ENCODE measurements around the gene SLC40A1.

The SLC40A1 gene

DNA sequence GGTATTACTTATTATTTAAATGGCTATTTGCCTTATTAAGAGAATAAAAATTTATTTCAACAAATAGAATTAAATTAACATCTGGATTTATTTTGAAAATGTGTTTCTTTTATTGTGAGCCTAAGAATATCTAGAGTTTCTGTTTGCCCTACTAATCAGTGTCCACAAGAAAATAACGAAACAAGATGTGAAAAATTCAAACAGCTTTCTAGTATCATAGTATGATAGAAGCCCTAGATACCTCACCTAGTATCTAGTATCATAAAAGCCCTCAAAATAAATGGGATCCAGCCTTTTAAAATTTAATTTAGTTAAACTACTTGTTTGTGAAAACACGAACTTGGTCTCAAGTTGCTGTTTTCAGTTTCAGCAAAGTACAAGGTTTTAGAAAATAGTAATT, 13.7 kb upstream of the SLC40A1 start:
- no peaks in the 10 kb centered on the region for H3K9me3 ChIP-seq (ENCODE audit: control insufficient read depth, low read depth, low read length)
- H3K9ac ChIP-seq (ENCODE audit: low read length), result no peak overlapping the region
- H3K27ac ChIP-seq (ENCODE audit: low read length), result no peak overlapping the region
- H3K4me1 ChIP-seq (ENCODE audit: control insufficient read depth, low read depth, low read length), result peaks cover 5% of the 10 kb centered on the region
- H3K27me3 ChIP-seq (ENCODE audit: control insufficient read depth, insufficient read depth, low read length), result no peaks in the 10 kb centered on the region
- H3K36me3 ChIP-seq (ENCODE audit: control insufficient read depth, low read depth, low read length), result no peaks in the 10 kb centered on the region
- no peak overlapping the region for H3K4me3 ChIP-seq (ENCODE audit: low read length)

DNA sequence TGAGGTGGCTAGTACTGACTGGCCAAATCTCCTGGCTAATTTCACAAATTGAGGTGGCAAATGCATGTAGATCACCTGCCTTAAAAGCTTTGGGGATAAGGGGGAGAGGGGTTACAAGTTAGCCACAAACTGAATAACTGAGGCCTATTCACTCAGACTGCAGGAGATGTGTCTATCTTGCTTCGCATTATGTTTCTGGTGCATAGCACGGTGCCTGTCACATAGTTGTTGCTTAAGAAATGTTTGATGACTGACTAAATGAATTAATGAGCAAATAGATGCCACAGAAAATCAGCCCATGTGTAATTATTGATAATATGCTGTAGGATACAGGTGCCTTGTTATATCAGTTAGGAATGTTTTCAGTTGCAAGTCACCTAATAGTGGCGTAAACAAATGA, 12.5 kb upstream of the SLC40A1 start:
- no peaks in the 10 kb centered on the region for H3K9me3 ChIP-seq (ENCODE audit: control insufficient read depth, low read depth, low read length)
- H3K9ac ChIP-seq (ENCODE audit: low read length), result no peak overlapping the region
- no peak overlapping the region for H3K27ac ChIP-seq (ENCODE audit: low read length)
- peaks cover 1% of the 10 kb centered on the region for H3K27me3 ChIP-seq (ENCODE audit: control insufficient read depth, insufficient read depth, low read length)
- H3K4me1 ChIP-seq (ENCODE audit: control insufficient read depth, low read depth, low read length), result peaks cover 5% of the 10 kb centered on the region
- no peak overlapping the region for H3K4me3 ChIP-seq (ENCODE audit: low read length)
- no peaks in the 10 kb centered on the region for H3K36me3 ChIP-seq (ENCODE audit: control insufficient read depth, low read depth, low read length)

DNA sequence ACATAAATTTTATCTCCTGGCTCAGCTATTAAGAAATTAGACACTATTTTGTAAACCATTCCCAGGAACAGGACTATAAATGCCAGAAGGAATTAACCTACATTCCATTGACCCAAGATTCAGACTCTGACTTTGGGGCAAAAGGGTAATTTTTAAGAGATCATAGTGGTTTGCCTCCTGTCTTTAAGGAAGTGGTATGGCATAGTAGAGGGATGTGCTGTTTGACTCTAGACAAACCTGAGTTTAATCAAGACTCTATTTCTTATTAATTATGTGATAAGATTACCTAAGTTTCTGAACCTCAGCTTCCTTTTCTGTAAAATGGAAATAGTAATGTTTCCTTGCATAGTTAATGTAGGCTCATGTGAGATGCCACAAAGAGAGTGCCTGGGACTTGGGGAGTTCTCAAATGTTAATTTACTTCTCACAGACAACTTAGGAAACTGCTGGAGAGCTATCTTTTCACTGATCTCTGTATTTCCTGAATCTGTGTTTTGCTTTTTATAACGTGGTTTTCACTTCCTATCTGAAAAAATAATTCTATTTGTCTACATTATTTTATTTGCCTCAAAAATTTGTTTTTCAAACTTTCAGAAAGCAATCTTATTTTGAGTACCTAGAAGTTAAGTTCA, 11.9 kb upstream of the SLC40A1 start:
- H3K27me3 ChIP-seq (ENCODE audit: control insufficient read depth, insufficient read depth, low read length), result peaks cover 7% of the 10 kb centered on the region
- H3K9ac ChIP-seq (ENCODE audit: low read length), result no peak overlapping the region
- no peaks in the 10 kb centered on the region for H3K36me3 ChIP-seq (ENCODE audit: control insufficient read depth, low read depth, low read length)
- peaks cover 5% of the 10 kb centered on the region for H3K4me1 ChIP-seq (ENCODE audit: control insufficient read depth, low read depth, low read length)
- no peak overlapping the region for H3K27ac ChIP-seq (ENCODE audit: low read length)
- no peak overlapping the region for H3K4me3 ChIP-seq (ENCODE audit: low read length)
- no peaks in the 10 kb centered on the region for H3K9me3 ChIP-seq (ENCODE audit: control insufficient read depth, low read depth, low read length)

DNA sequence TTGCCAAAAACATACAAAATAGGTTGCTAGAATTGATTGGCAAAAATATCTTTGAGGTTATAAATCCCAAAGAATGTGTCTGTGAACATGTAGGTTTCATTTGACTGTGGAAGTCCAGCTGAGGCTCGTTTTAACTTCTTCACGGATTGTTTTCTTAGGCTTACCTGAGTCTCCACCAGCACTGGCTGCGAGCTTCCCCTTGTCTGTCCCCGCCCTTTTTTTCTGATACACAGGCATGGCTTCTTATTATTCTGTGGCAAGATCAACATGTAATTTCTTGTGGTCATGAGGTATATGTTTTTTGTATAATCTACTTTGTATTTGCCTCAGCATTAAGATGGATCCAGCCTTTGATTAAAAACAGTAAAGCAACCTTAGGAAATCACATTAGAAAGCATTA, 7.2 kb upstream of the SLC40A1 start:
- H3K4me3 ChIP-seq (ENCODE audit: low read length), result no peak overlapping the region
- H3K4me1 ChIP-seq (ENCODE audit: control insufficient read depth, low read depth, low read length), result peaks cover 3% of the 10 kb centered on the region
- H3K9ac ChIP-seq (ENCODE audit: low read length), result no peak overlapping the region
- no peak overlapping the region for H3K27ac ChIP-seq (ENCODE audit: low read length)
- no peaks in the 10 kb centered on the region for H3K9me3 ChIP-seq (ENCODE audit: control insufficient read depth, low read depth, low read length)
- H3K27me3 ChIP-seq (ENCODE audit: control insufficient read depth, insufficient read depth, low read length), result peaks cover 43% of the 10 kb centered on the region
- H3K36me3 ChIP-seq (ENCODE audit: control insufficient read depth, low read depth, low read length), result no peaks in the 10 kb centered on the region

DNA sequence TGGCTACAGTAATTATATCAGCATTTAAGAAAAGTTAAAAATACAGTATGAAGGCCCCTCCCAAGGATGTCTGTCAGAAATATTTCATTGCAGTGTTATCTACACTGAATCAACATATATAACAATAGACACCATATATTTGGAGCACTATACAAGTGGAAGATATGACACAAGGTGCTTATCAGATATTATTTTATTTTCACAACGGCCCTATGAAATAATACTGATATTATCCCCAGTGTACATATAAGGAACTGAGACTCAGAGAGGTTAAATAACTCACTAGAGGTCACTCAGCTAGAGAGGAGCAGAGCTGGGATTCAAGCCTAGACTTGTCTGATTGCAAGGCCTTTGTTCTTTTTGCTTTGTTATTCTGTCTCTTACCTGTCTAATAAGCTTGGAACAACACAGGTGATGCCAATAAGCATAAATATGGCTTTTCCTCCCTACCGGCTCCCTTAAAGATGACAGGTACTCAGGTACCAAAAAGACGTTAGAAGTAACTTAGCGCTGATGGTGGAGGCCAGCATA, 4.7 kb upstream of the SLC40A1 start:
- Histone ChIP-seq H3K27ac (ENCODE audit: low read length) (no peak overlapping the region), H3K27me3 (ENCODE audit: control insufficient read depth, insufficient read depth, low read length) (peaks cover 68% of the 10 kb centered on the region), H3K9ac (ENCODE audit: low read length) (no peak overlapping the region), H3K4me3 (ENCODE audit: low read length) (no peak overlapping the region), H3K36me3 (ENCODE audit: control insufficient read depth, low read depth, low read length) (no peaks in the 10 kb centered on the region), H3K4me1 (ENCODE audit: control insufficient read depth, low read depth, low read length) (peaks cover 10% of the 10 kb centered on the region), H3K9me3 (ENCODE audit: control insufficient read depth, low read depth, low read length) (no peaks in the 10 kb centered on the region)

DNA sequence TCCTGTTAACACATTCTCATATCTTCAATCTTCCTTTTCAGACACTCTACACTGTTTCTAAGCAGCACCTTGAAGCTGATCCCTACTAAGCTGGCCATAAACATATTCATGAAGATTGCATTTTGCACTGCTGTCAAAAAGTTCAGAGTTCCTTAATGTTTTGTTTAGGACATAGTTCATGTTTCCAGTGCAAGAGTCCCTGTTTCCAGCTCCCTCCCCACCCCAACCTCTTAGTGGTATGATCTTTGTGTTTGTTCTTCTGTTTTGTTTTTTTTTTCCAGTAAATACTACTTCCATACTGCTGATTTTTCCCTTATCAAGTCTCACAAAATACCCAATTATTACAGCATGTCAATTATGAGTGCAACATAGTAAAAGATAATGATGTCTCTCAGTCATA, 4.1 kb upstream of the SLC40A1 start:
- Histone ChIP-seq H3K36me3 (ENCODE audit: control insufficient read depth, low read depth, low read length) (no peaks in the 10 kb centered on the region), H3K27ac (ENCODE audit: low read length) (no peak overlapping the region), H3K4me3 (ENCODE audit: low read length) (no peak overlapping the region), H3K9ac (ENCODE audit: low read length) (no peak overlapping the region), H3K27me3 (ENCODE audit: control insufficient read depth, insufficient read depth, low read length) (peaks cover 74% of the 10 kb centered on the region), H3K9me3 (ENCODE audit: control insufficient read depth, low read depth, low read length) (no peaks in the 10 kb centered on the region), H3K4me1 (ENCODE audit: control insufficient read depth, low read depth, low read length) (peaks cover 16% of the 10 kb centered on the region)

DNA sequence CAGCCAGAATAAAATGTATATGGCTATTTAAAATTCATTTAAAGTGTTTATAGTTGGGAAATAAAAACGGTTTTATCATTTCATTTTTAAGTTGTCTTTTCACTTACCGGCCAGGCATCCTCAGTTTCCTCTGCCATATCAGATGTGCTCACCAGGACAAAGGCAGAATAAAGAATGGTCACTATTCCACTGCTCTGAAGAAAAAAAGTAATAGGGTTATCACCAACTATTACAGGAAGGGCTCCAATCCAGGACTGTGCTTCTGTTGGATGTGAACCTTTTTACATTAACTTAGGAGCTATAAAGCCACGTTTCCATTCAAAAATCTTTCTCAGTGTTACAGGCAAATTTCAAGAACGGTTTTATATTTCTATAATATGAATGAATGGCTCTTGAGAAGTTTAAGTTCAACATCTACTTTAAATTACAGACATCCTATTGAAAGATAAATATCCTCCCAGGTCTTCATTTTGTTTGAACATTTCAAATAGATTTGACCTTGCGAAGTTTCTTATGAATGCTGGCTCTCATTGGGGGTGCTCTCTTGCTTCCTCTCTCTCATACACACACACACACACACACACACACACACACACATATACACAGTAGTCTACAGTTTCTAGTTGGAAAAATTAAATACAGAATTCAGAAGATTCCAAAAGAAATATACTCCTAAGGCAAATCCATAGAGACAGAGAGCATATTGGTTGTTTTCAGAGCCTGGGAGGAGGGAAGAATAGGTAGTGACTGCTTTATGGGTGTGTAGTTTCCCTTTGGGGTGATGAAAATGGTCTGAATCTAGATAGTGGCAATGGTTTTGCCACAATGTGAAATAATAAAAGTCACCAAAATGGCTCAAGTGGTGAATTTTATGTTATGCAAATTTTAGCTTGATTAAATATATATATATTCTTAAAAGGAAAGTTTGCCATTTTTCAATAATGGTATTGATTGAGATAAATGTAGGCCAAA, 2.9 kb upstream of the SLC40A1 start:
- no peaks in the 10 kb centered on the region for H3K9me3 ChIP-seq (ENCODE audit: control insufficient read depth, low read depth, low read length)
- H3K36me3 ChIP-seq (ENCODE audit: control insufficient read depth, low read depth, low read length), result no peaks in the 10 kb centered on the region
- peaks cover 86% of the 10 kb centered on the region for H3K27me3 ChIP-seq (ENCODE audit: control insufficient read depth, insufficient read depth, low read length)
- H3K27ac ChIP-seq (ENCODE audit: low read length), result no peak overlapping the region
- no peak overlapping the region for H3K9ac ChIP-seq (ENCODE audit: low read length)
- no peak overlapping the region for H3K4me3 ChIP-seq (ENCODE audit: low read length)
- H3K4me1 ChIP-seq (ENCODE audit: control insufficient read depth, low read depth, low read length), result peaks cover 16% of the 10 kb centered on the region

DNA sequence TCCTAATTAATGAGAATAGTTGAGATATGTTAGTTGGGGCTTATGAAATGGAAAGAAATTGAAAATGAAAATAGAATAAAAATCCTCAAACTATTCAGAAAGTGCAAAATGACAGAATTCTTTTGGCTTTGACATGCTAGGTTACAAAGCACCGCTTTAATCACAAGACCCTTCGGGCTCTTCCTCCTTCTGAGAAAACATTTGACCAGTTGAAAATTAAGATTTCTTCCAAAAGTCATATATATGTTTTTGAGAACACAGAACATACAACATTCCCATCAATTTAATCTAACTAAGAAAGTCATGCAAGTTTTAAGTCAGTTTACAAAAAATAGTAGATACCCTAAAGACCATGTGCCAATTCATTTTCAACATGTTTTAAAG, 2.2 kb upstream of the SLC40A1 start:
- peaks cover 16% of the 10 kb centered on the region for H3K4me1 ChIP-seq (ENCODE audit: control insufficient read depth, low read depth, low read length)
- H3K4me3 ChIP-seq (ENCODE audit: low read length), result no peak overlapping the region
- peaks cover 89% of the 10 kb centered on the region for H3K27me3 ChIP-seq (ENCODE audit: control insufficient read depth, insufficient read depth, low read length)
- H3K9ac ChIP-seq (ENCODE audit: low read length), result no peak overlapping the region
- H3K9me3 ChIP-seq (ENCODE audit: control insufficient read depth, low read depth, low read length), result no peaks in the 10 kb centered on the region
- no peaks in the 10 kb centered on the region for H3K36me3 ChIP-seq (ENCODE audit: control insufficient read depth, low read depth, low read length)
- H3K27ac ChIP-seq (ENCODE audit: low read length), result no peak overlapping the region

DNA sequence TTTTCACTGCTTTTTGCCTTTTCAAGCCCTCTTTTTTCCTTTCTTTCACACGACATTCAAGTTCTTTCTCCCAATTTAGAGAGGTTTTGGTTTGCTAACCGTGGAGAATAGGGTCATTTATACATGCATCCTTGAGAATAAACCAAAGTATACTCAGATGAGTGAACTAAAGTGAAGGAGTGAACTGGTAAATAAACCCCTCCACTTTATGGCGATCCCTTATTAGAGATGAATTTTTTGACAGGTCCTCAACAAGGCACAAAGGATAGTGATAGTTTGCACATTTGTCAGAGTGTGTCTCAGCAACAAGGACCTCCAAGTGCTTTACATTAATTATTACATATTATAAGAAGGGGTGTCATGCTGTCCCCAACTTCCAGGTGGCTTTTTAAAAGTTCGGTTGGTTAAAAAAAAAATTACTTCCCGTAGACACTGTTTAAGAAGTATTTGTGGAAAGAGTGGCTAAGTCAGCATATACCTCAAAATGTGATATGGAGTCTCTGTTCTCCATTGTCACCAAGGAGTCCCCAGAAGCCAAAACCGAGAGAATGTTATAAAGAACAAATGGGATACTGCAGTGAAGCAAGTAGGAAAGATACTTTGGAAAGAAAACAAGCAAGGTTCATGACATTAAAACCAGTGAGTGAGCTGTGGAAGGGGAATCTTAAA, 1.7 kb upstream of the SLC40A1 start:
- Histone ChIP-seq H3K4me1 (ENCODE audit: control insufficient read depth, low read depth, low read length) (peaks cover 16% of the 10 kb centered on the region), H3K4me3 (ENCODE audit: low read length) (no peak overlapping the region), H3K27me3 (ENCODE audit: control insufficient read depth, insufficient read depth, low read length) (peaks cover 91% of the 10 kb centered on the region), H3K9me3 (ENCODE audit: control insufficient read depth, low read depth, low read length) (no peaks in the 10 kb centered on the region), H3K9ac (ENCODE audit: low read length) (no peak overlapping the region), H3K36me3 (ENCODE audit: control insufficient read depth, low read depth, low read length) (no peaks in the 10 kb centered on the region), H3K27ac (ENCODE audit: low read length) (no peak overlapping the region)

DNA sequence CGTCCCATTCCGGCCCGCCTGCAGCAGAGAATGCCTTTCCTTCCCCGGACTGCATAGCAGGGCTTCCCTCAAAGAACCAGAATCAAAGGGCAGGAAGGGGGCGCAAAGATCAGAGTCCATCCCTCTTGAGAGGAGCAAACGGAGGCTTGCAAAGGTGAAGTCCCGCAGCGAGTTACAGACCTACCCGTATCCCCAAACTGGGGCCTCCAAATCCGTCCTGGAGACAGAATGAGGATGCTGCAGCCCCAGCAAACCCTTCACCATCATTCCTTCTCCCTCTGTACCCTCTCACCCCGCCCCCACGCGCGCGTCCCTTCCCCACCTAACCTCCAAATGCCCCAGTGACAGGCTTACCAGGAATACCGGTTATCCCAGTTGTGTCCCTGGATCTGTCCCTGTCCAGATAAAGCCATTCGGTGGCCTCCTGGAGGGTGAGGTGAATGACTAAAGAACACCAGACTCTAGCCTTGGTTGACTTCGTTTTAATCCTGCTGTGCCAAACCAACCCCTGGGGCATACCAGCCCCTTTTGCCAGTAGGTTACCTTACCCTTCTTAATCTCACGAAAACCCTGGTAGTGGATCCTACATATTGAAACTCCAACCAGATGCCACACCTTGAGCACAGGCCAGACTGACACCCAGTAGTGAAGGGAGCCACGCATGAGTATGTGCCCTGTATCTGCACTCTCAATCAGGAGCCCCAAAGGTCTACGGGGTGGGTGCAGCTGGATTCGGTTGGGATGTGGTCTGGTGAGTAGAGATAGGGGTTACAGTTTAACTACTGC, 961 bp upstream of the SLC40A1 start:
- H3K9me3 ChIP-seq (ENCODE audit: control insufficient read depth, low read depth, low read length), result no peaks in the 10 kb centered on the region
- peaks cover 98% of the 10 kb centered on the region for H3K27me3 ChIP-seq (ENCODE audit: control insufficient read depth, insufficient read depth, low read length)
- H3K4me1 ChIP-seq (ENCODE audit: control insufficient read depth, low read depth, low read length), result peaks cover 16% of the 10 kb centered on the region
- H3K36me3 ChIP-seq (ENCODE audit: control insufficient read depth, low read depth, low read length), result no peaks in the 10 kb centered on the region
- peak overlapping the region; percentile 78 for H3K4me3 ChIP-seq (ENCODE audit: low read length)
- no peak overlapping the region for H3K27ac ChIP-seq (ENCODE audit: low read length)
- no peak overlapping the region for H3K9ac ChIP-seq (ENCODE audit: low read length)

DNA sequence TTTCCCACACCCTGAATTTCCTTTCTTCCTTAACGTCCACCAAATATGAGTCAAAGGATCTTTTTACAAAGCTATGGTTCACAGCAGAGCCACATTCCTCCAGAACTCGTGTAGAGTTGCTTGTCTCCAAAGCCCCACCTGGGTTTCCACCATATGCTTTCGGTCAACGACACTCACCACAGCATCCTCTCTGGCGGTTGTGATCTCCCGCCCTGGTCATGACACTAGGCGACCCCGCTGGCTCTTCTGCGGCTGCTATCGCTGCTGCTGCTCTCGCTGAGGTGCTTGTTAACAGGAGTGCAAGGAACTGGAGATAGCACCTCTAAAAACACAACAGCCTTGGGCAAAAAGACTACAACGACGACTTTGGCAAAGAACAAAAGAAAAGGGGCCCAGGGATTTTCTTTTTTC, 340 bp downstream of the SLC40A1 start:
- peak overlapping the region; percentile 78 for H3K4me3 ChIP-seq (ENCODE audit: low read length)
- no peaks in the 10 kb centered on the region for H3K36me3 ChIP-seq (ENCODE audit: control insufficient read depth, low read depth, low read length)
- no peaks in the 10 kb centered on the region for H3K9me3 ChIP-seq (ENCODE audit: control insufficient read depth, low read depth, low read length)
- peaks cover 99% of the 10 kb centered on the region for H3K27me3 ChIP-seq (ENCODE audit: control insufficient read depth, insufficient read depth, low read length)
- no peak overlapping the region for H3K9ac ChIP-seq (ENCODE audit: low read length)
- peaks cover 16% of the 10 kb centered on the region for H3K4me1 ChIP-seq (ENCODE audit: control insufficient read depth, low read depth, low read length)
- no peak overlapping the region for H3K27ac ChIP-seq (ENCODE audit: low read length)
